ENCODE measurements around the gene KIF1C. TPM values are rescaled to one million over a fixed set of nuclear protein-coding genes. Genes with fewer than 3 reads are reported as not detected.

The KIF1C gene
- total RNA-seq, 1 experiment from 2014 or later: 130 TPM

- Mint-ChIP-seq H3K27me3 (ENCODE audit: low read depth) (peaks cover 12% of the 10 kb centered on the region), H3K27ac (no peak overlapping the region), H3K4me3 (no peak overlapping the region), H3K36me3 (no peaks in the 10 kb centered on the region), H3K4me1 (no peaks in the 10 kb centered on the region), H3K9me3 (no peaks in the 10 kb centered on the region)
- DNase-seq (ENCODE audit: low spot score) (no peak), ATAC-seq (no peak)
- ChIA-PET POLR2A (no interaction called here), CTCF (interaction anchor here (0.6 kb wide), 1 partner anchor 13 kb away, joined by 5 read pairs; no protein-coding TSS in a partner anchor)
- TF ChIP-seq E2F5 (CRISPR knock-in tag; IDR thresholded peaks at IDR 0.05): no peak
- TF ChIP-seq ZNF317 (CRISPR knock-in tag; IDR thresholded peaks at IDR 0.05; ENCODE audit: borderline replicate concordance, low read depth): no peak
- no peak for TF ChIP-seq CDX4 (CRISPR knock-in tag; IDR thresholded peaks at IDR 0.05; ENCODE audit: borderline replicate concordance)
- no peak for TF ChIP-seq NR1H2 (CRISPR knock-in tag; IDR thresholded peaks at IDR 0.05)
- no peak for TF ChIP-seq SMAD3 (CRISPR knock-in tag; IDR thresholded peaks at IDR 0.05; ENCODE audit: borderline replicate concordance)
- TF ChIP-seq TCF7 (CRISPR knock-in tag; IDR thresholded peaks at IDR 0.05; ENCODE audit: low read depth): no peak
- no peak for TF ChIP-seq ERG (CRISPR knock-in tag; IDR thresholded peaks at IDR 0.05)
- no peak for TF ChIP-seq ATF1 (CRISPR knock-in tag; IDR thresholded peaks at IDR 0.05)
- no peak for TF ChIP-seq RELA (CRISPR knock-in tag; IDR thresholded peaks at IDR 0.05; ENCODE audit: borderline replicate concordance)
- TF ChIP-seq TEAD4 (CRISPR knock-in tag; IDR thresholded peaks at IDR 0.05): no peak
These were observed 67.5 kb downstream of the KIF1C start for GRCh38 chr17:5065227-5065744.

- ChIA-PET POLR2A (interaction anchor here (0.7 kb wide), 1 partner anchor 10 kb away, joined by 3 read pairs; the partner anchor contains the start of gene ZFP3), CTCF (interaction anchor here (1.3 kb wide), 1 partner anchor 10 kb away, joined by 3 read pairs; the partner anchor contains the start of gene ZFP3)
- no peak for DNase-seq (ENCODE audit: low spot score)
- Mint-ChIP-seq H3K27ac (no peak overlapping the region), H3K9me3 (no peaks in the 10 kb centered on the region), H3K27me3 (ENCODE audit: low read depth) (peaks cover 4% of the 10 kb centered on the region), H3K4me3 (no peak overlapping the region), H3K4me1 (no peaks in the 10 kb centered on the region), H3K36me3 (no peaks in the 10 kb centered on the region)
- no peak for ATAC-seq
- TF ChIP-seq ATF2 (CRISPR knock-in tag; IDR thresholded peaks at IDR 0.05; ENCODE audit: borderline replicate concordance, low read depth): no peak
- no peak for TF ChIP-seq MLX (CRISPR knock-in tag; IDR thresholded peaks at IDR 0.05)
- no peak for TF ChIP-seq NFYB (CRISPR knock-in tag; conservative IDR thresholded peaks at IDR 0.05; ENCODE audit: low read depth)
- TF ChIP-seq CBFB (CRISPR knock-in tag; IDR thresholded peaks at IDR 0.05; ENCODE audit: low read depth): no peak
- TF ChIP-seq GRHL2 (CRISPR knock-in tag; IDR thresholded peaks at IDR 0.05; ENCODE audit: insufficient replicate concordance, severe bottlenecking): no peak
- TF ChIP-seq ATF3 (CRISPR knock-in tag; conservative IDR thresholded peaks at IDR 0.05): no peak
- no peak for TF ChIP-seq E2F1 (CRISPR knock-in tag; IDR thresholded peaks at IDR 0.05)
- TF ChIP-seq ZNF281 (CRISPR knock-in tag; IDR thresholded peaks at IDR 0.05): no peak
- no peak for TF ChIP-seq ATF1 (CRISPR knock-in tag; IDR thresholded peaks at IDR 0.05)
- TF ChIP-seq ZNF232 (CRISPR knock-in tag; IDR thresholded peaks at IDR 0.05): no peak
- TF ChIP-seq ZNF396 (CRISPR knock-in tag; IDR thresholded peaks at IDR 0.05; ENCODE audit: borderline replicate concordance): no peak
- TF ChIP-seq NR2C2 (CRISPR knock-in tag; IDR thresholded peaks at IDR 0.05): no peak
- no peak for TF ChIP-seq ZMAT4 (CRISPR knock-in tag; IDR thresholded peaks at IDR 0.05)
- TF ChIP-seq SMAD4 (CRISPR knock-in tag; IDR thresholded peaks at IDR 0.05): no peak
- TF ChIP-seq NFATC4 (CRISPR knock-in tag; IDR thresholded peaks at IDR 0.05): no peak
- TF ChIP-seq TEAD4 (CRISPR knock-in tag; IDR thresholded peaks at IDR 0.05): no peak
- TF ChIP-seq SP1 (CRISPR knock-in tag; conservative IDR thresholded peaks at IDR 0.05): no peak
- no peak for TF ChIP-seq TP53 (CRISPR knock-in tag; IDR thresholded peaks at IDR 0.05)
These were observed 70.5 kb downstream of the KIF1C start for GRCh38 chr17:5068236-5068635.

Data from WTC11 (cell line).